Activated CD8-positive, alpha-beta memory T cell treated with anti-CD3 and anti-CD28 coated beads, Interleukin-2, amount 50 U/mL, for 1 hour (primary cell): ENCODE data around the gene ZNF879.

Experiments used
- DNase-seq: peaks from one replicate; pipeline ENCODE4 v3.0.0-alpha.2; 2020; ENCODE audit errors: extremely low read depth

The ZNF879 gene

GRCh38 chr5:179008667-179009066 is 14.9 kb upstream of the ZNF879 start:
- DNase-seq: no peak

- no peak for DNase-seq
These were observed 9.5 kb downstream of the ZNF879 start for GRCh38 chr5:179033004-179033580.

GRCh38 chr5:179044765-179045164 is 21.2 kb downstream of the ZNF879 start:
- DNase-seq: no peak

- DNase-seq: no peak
These were observed 28.2 kb downstream of the ZNF879 start for GRCh38 chr5:179051784-179052183.

GRCh38 chr5:179054036-179054785 is 30.6 kb downstream of the ZNF879 start:
- DNase-seq: no peak

GRCh38 chr5:179054876-179055275 is 31.3 kb downstream of the ZNF879 start:
- DNase-seq: no peak

GRCh38 chr5:179055436-179055835 is 31.8 kb downstream of the ZNF879 start:
- DNase-seq: no peak

GRCh38 chr5:179055841-179056240 is 32.2 kb downstream of the ZNF879 start:
- DNase-seq: no peak

- DNase-seq: peak; percentile 56
These were observed 36.8 kb downstream of the ZNF879 start, which contains the start of gene ZNF354C for GRCh38 chr5:179060116-179061008. Gene ZNF354C, plus strand, starts transcription at chr5:179060373. Its CDS starts 1,696 bp downstream, at chr5:179062069.

- DNase-seq: no peak
These were observed 37.4 kb downstream of the ZNF879 start for GRCh38 chr5:179061025-179061424.

- no peak for DNase-seq
These were observed 42.1 kb downstream of the ZNF879 start for GRCh38 chr5:179065703-179066102.

- no peak for DNase-seq
These were observed 55.8 kb downstream of the ZNF879 start for GRCh38 chr5:179079165-179079987.

GRCh38 chr5:179080724-179081123 is 57.1 kb downstream of the ZNF879 start:
- DNase-seq: no peak
